ENCODE data around the gene SPATS1.

- TF ChIP-seq CTCF (IDR thresholded peaks at IDR 0.05) (no peak), POLR2A (IDR thresholded peaks at IDR 0.05) (no peak)
These were observed 31.1 kb upstream of the SPATS1 start for GRCh38 chr6:44311304-44311703.
